Ammon's horn (tissue), 1 donor: ENCODE results near the gene REEP1.

Experiments used
- DNase-seq: peaks from one replicate; pipeline ENCODE4 v3.0.0-alpha.2; 2016; ENCODE audit warnings: low spot score

The REEP1 gene

DNA sequence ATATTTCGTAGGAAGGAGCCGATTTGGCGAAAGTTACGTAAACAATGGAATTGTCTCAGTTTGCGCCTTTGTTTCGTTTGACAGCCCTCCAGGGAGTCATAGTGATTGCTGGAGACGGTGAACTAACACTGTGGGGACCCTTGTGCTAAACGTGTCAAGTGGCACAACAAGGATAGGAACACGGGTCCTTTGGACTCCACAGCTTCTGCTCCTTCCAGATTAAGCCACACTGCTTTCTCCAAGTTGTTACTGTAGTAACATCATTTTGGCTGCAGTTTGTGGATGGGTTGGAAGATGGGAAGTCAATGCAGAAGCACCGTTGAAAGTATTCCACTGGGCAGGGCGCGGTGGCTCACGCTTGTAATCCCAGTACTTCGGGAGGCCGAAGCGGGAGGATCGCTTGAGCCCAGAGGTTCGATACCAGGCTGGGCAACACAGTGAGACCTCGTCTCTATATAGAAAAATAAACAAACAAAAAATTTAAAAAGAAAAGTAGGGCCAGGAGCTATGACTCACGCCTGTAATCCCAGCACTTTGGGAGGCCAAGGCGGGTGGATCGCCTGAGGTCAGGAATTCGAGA is 141.5 kb downstream of the REEP1 start:
- DNase-seq, result no peak

DNA sequence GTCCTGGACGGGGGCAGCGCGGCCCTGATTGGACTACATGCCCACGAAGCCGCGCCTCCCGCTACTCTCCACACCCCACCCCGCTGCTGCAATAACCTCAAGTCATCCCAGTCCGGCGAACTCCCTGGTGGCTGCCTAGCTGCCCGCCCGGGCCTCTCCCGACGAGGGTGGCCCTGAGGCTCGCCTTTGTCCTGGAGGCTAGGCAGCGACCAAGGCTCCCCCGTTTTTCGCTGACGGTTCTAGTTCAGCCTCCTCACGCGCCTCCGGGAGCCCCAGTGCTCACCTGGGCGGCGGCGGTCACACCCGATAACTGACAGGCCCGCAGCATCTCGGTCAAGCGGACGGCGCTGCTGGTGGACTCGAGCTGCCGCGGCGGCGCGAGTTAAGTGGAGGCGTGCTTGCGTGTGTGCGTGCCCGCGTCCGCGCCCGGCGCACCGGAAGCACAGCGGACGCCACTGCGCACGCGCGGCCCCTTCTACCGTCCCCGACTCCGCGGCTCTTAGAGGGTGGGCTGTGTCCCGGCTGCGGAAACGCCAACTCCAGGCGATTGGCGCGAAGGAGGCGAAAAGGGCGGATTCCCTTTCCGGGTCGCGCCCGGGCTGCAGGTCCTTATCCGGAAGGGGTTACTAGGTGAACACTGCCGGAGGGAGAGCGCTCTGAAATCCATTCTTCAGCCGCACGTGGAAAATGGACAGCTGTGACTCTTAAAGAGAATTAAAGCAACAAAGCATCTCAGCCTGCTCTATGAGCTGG is 142.2 kb downstream of the REEP1 start, which contains the start of gene IMMT:
TSS of gene IMMT (minus strand) at position 408 of the 753 bp plus-strand sequence. CDS start at position 328, 80 bp downstream.
- DNase-seq, result peak; percentile 97

DNA sequence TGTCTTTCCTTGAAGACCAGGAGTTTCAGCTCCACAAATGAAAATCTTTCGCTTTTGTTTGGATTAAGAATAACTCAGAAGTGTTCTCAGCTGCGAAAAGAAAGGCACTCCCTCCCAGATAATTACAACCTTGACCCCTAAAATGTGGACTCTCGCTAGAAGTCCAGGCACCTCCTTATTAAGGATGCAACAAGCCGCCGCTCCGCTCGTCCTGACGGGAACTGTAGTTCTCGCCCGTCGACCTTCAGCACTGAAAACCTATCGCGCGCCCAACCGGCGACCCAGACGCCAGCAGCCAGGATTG is 142.7 kb downstream of the REEP1 start:
- peak; percentile 98 for DNase-seq

DNA sequence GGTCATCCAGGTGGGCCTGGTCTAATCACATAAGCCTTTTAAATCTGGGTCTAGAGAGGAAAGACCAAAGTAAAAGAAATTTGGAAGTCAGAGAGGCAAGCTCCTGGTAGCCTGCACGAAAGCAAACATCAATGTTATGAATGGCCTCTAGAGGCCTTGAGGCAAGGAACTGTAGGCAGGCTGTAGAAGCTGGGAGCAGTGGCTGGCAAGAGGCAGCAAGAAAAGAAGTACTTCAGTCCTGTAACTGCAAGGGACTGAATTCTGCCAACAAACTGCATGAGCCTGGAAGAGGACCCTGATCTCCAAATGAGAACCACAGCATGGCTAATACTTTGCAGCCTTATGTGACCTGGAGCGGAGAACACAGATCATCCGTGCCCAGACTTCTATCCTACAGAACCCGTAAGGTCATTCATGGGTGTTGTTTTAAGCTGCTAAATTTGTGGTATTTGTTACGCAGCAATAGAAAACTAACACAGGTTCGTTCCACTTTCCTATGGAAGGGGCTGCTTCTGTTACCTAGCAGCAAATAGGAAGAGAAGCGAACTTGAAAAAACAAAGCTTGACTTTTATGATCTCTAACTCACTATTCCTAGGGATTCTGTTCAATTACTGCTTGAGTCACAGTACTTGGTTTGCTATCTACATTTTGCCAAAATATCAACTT is 143.4 kb downstream of the REEP1 start:
- DNase-seq, result no peak

DNA sequence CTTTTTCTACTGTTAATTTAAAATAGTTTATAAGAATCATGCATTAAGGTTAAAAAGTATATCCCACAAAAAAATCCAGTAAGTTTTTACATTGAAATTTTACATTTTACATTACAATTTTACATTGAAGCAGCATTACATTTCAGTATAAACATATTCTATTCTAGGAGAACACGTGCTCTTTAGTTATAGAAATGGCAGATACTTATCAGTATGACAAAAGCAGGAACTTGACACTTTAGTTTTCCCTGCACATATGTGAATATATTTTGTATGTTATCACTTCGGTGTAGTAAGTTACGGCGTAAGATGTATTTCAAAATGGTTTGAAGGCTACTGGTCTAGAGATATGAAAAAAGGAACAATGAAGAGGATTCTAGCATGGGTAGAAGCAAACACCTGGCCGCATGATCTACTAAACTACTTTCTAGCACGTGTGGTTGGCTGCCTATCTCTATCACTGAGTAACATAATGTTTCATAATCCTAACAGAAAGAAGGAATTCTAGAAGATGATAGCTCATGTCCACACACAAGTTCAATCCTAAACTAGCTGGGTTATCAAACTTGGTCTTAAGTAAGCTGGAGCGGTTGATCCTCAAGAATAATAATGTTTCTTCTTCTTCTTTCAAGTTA is 147.5 kb downstream of the REEP1 start:
- DNase-seq, result no peak

DNA sequence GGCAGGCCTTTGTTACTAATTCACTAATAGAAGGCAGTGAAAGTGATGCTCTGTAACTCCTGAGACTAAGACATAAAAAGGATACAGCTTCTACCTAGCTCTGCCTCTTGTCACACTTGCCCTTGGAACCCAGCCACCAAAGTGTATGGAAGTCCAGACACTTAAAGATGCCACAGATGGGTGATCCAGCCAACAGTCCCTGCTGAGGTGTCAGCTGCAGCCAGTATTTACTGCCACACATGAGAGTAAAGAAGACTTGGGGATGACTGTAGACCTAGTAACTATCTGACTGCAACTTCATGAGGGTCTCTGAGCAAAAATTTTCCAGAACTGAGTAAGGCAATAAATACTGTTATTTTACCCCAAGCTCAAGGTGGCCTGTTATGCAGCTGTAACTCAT is 151.0 kb downstream of the REEP1 start:
- DNase-seq, result no peak

DNA sequence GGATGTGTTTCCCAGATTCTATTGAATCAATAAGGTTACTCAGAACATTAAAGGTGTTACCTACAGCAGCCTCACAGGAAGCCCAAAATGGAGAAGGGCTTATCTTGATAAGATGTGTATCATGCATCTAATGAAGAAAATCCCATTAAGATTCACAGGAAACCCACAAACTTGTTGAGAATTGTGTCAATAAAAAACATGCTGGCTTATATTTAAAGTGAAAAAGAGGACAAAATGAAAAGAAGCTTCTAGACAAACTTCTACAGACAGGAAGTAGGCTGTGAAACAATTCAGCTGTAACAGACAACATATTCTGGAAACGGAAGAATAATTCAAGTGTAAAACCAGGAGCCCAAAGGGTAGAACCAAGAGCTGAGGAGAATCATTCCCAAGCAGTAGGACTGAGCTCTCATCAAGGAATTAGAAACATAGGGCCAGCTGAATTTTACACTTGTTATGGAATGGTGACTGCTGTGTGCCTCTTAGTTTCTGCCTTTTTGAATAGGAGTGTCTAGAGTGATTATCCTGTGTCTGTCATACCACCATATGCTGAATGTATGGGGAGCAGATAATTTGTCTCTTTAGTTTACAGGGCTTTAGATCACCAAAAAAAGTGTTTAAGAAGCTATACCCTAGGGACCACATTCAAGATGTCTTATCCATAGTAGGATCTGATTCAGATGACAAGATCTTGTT is 151.8 kb downstream of the REEP1 start:
- DNase-seq, result no peak

DNA sequence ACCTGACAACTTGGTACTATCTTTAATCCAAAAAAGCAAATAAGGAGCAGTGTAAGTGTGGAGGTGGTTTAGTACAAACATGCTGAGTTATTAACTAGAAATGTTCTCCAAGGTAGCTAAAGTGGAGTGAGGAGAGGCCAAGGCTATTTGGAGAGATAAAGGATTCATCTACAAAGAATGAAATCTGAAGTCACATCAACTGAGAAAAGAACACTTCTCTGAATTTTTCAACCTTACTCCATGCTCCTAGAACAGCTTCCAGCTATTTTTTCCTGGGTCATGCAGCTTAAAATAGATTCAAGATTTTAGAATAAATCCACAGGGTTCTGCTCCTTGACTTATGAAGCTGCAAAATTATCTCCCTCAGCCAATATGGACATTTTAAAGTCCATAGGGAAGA is 160.8 kb downstream of the REEP1 start:
- no peak for DNase-seq

GRCh38 chr2:86175828-86176227 is 161.6 kb downstream of the REEP1 start:
- no peak for DNase-seq

DNA sequence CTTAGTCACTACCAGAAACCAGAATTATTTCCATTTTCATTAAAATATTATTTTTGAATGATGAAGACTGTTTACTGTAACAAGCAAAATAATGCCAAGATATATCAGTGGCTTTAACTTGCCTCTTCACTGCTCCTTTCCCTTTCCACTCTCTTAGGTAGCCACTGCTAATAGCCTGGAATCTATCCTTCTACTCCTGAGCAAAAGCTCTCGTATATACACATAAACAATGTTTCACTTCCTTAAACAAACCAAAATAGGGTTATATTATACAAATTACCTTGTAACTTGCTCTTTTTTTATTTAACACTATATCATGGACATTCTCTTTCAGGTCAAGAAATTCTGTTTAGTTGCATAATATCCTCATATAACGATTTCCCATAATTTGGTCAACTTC is 163.0 kb downstream of the REEP1 start:
- no peak for DNase-seq

DNA sequence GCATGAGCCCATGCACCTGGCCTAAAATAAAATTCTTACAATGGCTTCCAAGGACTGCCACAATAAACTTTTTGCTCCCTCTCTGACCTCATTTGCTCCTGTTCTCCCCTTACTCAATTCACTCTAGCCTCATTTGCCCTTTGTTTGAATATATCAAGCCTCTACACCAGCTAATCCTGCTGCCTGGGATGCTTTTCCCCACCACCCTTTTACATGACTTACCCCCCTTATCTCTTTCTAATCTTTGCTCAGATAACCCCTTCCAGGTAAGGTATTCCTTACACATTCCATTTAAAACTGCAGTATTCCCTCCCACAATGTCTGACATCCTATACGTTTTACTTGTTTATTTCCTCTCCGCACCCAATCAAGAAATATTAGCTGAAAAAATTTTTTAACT is 164.8 kb downstream of the REEP1 start:
- DNase-seq, result no peak

GRCh38 chr2:86171295-86171694 is 166.1 kb downstream of the REEP1 start:
- no peak for DNase-seq

DNA sequence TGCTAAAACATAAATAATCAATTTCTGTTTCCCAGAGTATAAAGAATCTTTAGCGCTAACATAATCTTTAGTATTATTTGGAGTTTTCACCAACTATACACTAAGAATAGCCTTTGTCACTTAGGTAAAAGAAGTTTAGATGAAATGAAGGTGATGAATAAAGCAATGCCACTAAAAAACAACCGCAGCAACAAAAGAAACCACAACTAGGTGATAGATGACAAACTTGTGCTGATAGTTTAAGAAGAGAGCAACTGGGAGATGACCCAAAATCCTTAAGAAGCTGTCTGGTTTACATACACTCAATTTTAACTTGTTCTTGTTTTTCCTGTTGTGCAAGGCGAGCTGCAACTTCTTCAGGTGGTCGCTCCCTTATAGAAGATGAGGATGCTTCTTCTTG is 167.0 kb downstream of the REEP1 start:
- DNase-seq, result no peak
